ENCODE measurements around the gene HAL.
"Not testable (repeated sequence)": the region's sequence is repeated elsewhere in the genome, so short reads cannot be mapped to it uniquely, and the experiment has no call there.

Gene HAL

GRCh38 chr12:95972832-95973456 lies 23.2 kb downstream of the HAL start:
- no peak for TF ChIP-seq CTCF (IDR thresholded peaks at IDR 0.05; ENCODE audit: low read depth, low read length)
- no peak for DNase-seq (ENCODE audit: low read depth in 2 of 2)
- no peak overlapping the region for H3K4me3 ChIP-seq (replicated peaks in 1 of 2; ENCODE audit: low read depth in 2 of 2, low read length in 2 of 2)

- no peak overlapping the region for H3K4me3 ChIP-seq (replicated peaks in 1 of 2; ENCODE audit: low read depth in 2 of 2, low read length in 2 of 2)
- no peak for TF ChIP-seq CTCF (IDR thresholded peaks at IDR 0.05; ENCODE audit: low read depth, low read length)
- DNase-seq (ENCODE audit: low read depth in 2 of 2) = no peak
These were observed 25.2 kb downstream of the HAL start for GRCh38 chr12:95970905-95971304.

GRCh38 chr12:95969116-95969515 lies 27.0 kb downstream of the HAL start:
- H3K4me3 ChIP-seq (replicated peaks in 1 of 2; ENCODE audit: low read depth in 2 of 2, low read length in 2 of 2); DNase-seq (ENCODE audit: low read depth in 2 of 2): not testable (repeated sequence)

- no peak for TF ChIP-seq CTCF (IDR thresholded peaks at IDR 0.05; ENCODE audit: low read depth, low read length)
- DNase-seq (ENCODE audit: low read depth in 2 of 2) = no peak
- no peak overlapping the region for H3K4me3 ChIP-seq (replicated peaks in 1 of 2; ENCODE audit: low read depth in 2 of 2, low read length in 2 of 2)
These were observed 28.8 kb downstream of the HAL start for GRCh38 chr12:95967301-95967700.

- no peak for DNase-seq (ENCODE audit: low read depth in 2 of 2)
- TF ChIP-seq CTCF (IDR thresholded peaks at IDR 0.05; ENCODE audit: low read depth, low read length) = no peak
- no peak overlapping the region for H3K4me3 ChIP-seq (replicated peaks in 1 of 2; ENCODE audit: low read depth in 2 of 2, low read length in 2 of 2)
These were observed 29.8 kb downstream of the HAL start for GRCh38 chr12:95966287-95966870.

GRCh38 chr12:95963096-95963495 lies 33.0 kb downstream of the HAL start:
- DNase-seq (ENCODE audit: low read depth in 2 of 2) = no peak
- H3K4me3 ChIP-seq (replicated peaks in 1 of 2; ENCODE audit: low read depth in 2 of 2, low read length in 2 of 2) = no peak overlapping the region

GRCh38 chr12:95962222-95962621 lies 33.9 kb downstream of the HAL start:
- no peak for DNase-seq (ENCODE audit: low read depth in 2 of 2)
- TF ChIP-seq CTCF (IDR thresholded peaks at IDR 0.05; ENCODE audit: low read depth, low read length) = no peak
- H3K4me3 ChIP-seq (replicated peaks in 1 of 2; ENCODE audit: low read depth in 2 of 2, low read length in 2 of 2) = no peak overlapping the region

More at GRCh38 chr12:95963096-95963495, 33.0 kb downstream of the HAL start:
- TF ChIP-seq CTCF (IDR thresholded peaks at IDR 0.05; ENCODE audit: low read depth, low read length) = peak; percentile 10
